H1 (cell line): ENCODE data around the gene CDC14B.

Source experiments
- POLR2A ChIP-seq, 2 experiments: IDR thresholded peaks; 1 replicate in 1 of 2; 2 replicates in 1 of 2; pipeline ENCODE4 v1.6.1; 2011; ENCODE audit warnings: low read depth in 2 of 2, low read length in 2 of 2, mild to moderate bottlenecking in 2 of 2; ENCODE audit errors: control extremely low read depth in 1 of 2
- TAF7 ChIP-seq: optimal IDR thresholded peaks from 2 replicates; pipeline ENCODE3; 2011; ENCODE audit warnings: low read depth, mild to moderate bottlenecking, inconsistent platforms, low read length, moderate library complexity, borderline replicate concordance

GRCh38 chr9:96626912-96627311, 7.3 kb upstream of the CDC14B start:
- TF ChIP-seq TAF7 (no peak), POLR2A (IDR thresholded peaks at IDR 0.05; ENCODE audit: control extremely low read depth in 1 of 2, low read depth in 2 of 2, low read length in 2 of 2) (no peak)
